OCI-LY3 (cell line): ENCODE data around the gene RTN4RL1.

ENCODE experiments used
- CTCF ChIP-seq: fragments of 200-600, 300-600 bp; sonication (generic); IDR thresholded peaks from 2 replicates; pipeline ENCODE4 v1.5.1; 2014; ENCODE audit warnings: antibody characterized with exemption, low read length, low read depth
- EZH2phosphoT487 ChIP-seq: fragments of 200-600 bp; shearing (Covaris generic); IDR thresholded peaks from 2 replicates; pipeline ENCODE4 v1.6.1; 2018; ENCODE audit warnings: antibody characterized with exemption, mixed run types, low read depth

GRCh38 chr17:1907216-1907631 is 117.9 kb downstream of the RTN4RL1 start:
- TF ChIP-seq CTCF (no peak), EZH2phosphoT487 (no peak)
